CD14-positive monocyte (primary cell): Measurements from ENCODE around the gene MERTK. TPM values are rescaled to one million over a fixed set of nuclear protein-coding genes. Genes with fewer than 3 reads are reported as not detected.
"Not testable (repeated sequence)": the region's sequence is repeated elsewhere in the genome, so short reads cannot be mapped to it uniquely, and the experiment has no call there.

Source experiments
- DNase-seq, 3 donors: peaks; one replicate each; pipeline ENCODE4 v3.0.0-alpha.2; 2011 to 2022
- H2AFZ ChIP-seq: 2 replicates; pipeline ENCODE4 v1.6.0; 2012; ENCODE audit warnings: mild to moderate bottlenecking, low read depth, low read length, inconsistent platforms; ENCODE audit not compliant: insufficient read depth, poor library complexity, severe bottlenecking
- H3K27ac ChIP-seq, 2 donors: 1 replicate in 1 of 2; 2 replicates in 1 of 2; pipeline ENCODE4 v1.5.1; 2012 to 2013; ENCODE audit warnings: low read length in 2 of 2, control low read depth in 1 of 2, inconsistent platforms in 1 of 2, low read depth in 1 of 2, mild to moderate bottlenecking in 1 of 2
- H3K27me3 ChIP-seq, 2 donors: one replicate each; pipeline versions ENCODE4 v1.6.0 to v1.6.1; 2011 to 2013; ENCODE audit warnings: low read length in 2 of 2; ENCODE audit not compliant: control insufficient read depth in 2 of 2, insufficient read depth in 2 of 2
- H3K36me3 ChIP-seq, 2 donors: replicated peaks in 1 of 2; 1 replicate in 1 of 2; 2 replicates in 1 of 2; pipeline versions ENCODE4 v1.5.1 to v1.6.1; 2012 to 2013; ENCODE audit warnings: low read length in 2 of 2, control low read depth in 1 of 2, inconsistent platforms in 1 of 2, mild to moderate bottlenecking in 1 of 2; ENCODE audit not compliant: insufficient read depth in 2 of 2, control insufficient read depth in 1 of 2
- H3K4me1 ChIP-seq, 2 donors: 1 replicate in 1 of 2; 2 replicates in 1 of 2; pipeline versions ENCODE4 v1.5.1 to v1.6.1; 2012 to 2013; ENCODE audit warnings: low read length in 2 of 2, control low read depth in 1 of 2, inconsistent platforms in 1 of 2, mild to moderate bottlenecking in 1 of 2, moderate library complexity in 1 of 2; ENCODE audit not compliant: insufficient read depth in 2 of 2, control insufficient read depth in 1 of 2
- H3K4me2 ChIP-seq: replicated peaks from 2 replicates; pipeline ENCODE3; 2012; ENCODE audit warnings: low read length, moderate library complexity, mild to moderate bottlenecking; ENCODE audit not compliant: poor library complexity, severe bottlenecking; ENCODE audit errors: extremely low read depth
- H3K4me3 ChIP-seq, 3 experiments: fragments of 200-600 bp in 1 of 3; sonication (generic) in 1 of 3; replicated peaks in 1 of 3; 1 replicate in 2 of 3; 2 replicates in 1 of 3; pipeline ENCODE4 v1.5.1; 2011 to 2013; ENCODE audit warnings: low read length in 3 of 3, mild to moderate bottlenecking in 3 of 3, control low read depth in 2 of 3, low read depth in 2 of 3, inconsistent platforms in 1 of 3, moderate library complexity in 1 of 3
- H3K79me2 ChIP-seq: 2 replicates; pipeline ENCODE4 v1.6.0; 2012; ENCODE audit warnings: mild to moderate bottlenecking, control low read depth, inconsistent platforms, low read length, moderate library complexity; ENCODE audit not compliant: insufficient read depth
- H3K9ac ChIP-seq: 2 replicates; pipeline ENCODE4 v1.6.0; 2017; ENCODE audit warnings: low read length, mild to moderate bottlenecking; ENCODE audit not compliant: insufficient read depth, poor library complexity, severe bottlenecking
- H3K9me3 ChIP-seq, 2 donors: replicated peaks in 1 of 2; 1 replicate in 1 of 2; 2 replicates in 1 of 2; pipeline versions ENCODE4 v1.5.1 to v1.6.1; 2012 to 2013; ENCODE audit warnings: low read length in 2 of 2, control low read depth in 1 of 2; ENCODE audit not compliant: control insufficient read depth in 1 of 2, insufficient read depth in 1 of 2
- H4K20me1 ChIP-seq: 2 replicates; pipeline ENCODE4 v1.6.0; 2012; ENCODE audit warnings: mild to moderate bottlenecking, low read length, control low read depth, moderate library complexity; ENCODE audit not compliant: insufficient read depth
- H3K27ac Mint-ChIP-seq, 7 donors: one replicate each; pipeline ENCODE4 v1.8.0; 2020; ENCODE audit warnings: mild to moderate bottlenecking in 7 of 7, mixed read lengths in 7 of 7, moderate library complexity in 6 of 7, inconsistent platforms in 2 of 7
- H3K27me3 Mint-ChIP-seq, 3 donors: one replicate each; pipeline ENCODE4 v1.8.0; 2021 to 2022; ENCODE audit warnings: low read depth in 3 of 3, mild to moderate bottlenecking in 3 of 3, mixed read lengths in 3 of 3, moderate library complexity in 3 of 3, inconsistent platforms in 1 of 3
- H3K36me3 Mint-ChIP-seq, 2 donors: one replicate each; pipeline ENCODE4 v1.8.0; 2020; ENCODE audit warnings: mixed read lengths in 2 of 2, inconsistent platforms in 1 of 2, mild to moderate bottlenecking in 1 of 2
- H3K4me1 Mint-ChIP-seq: one replicate; pipeline ENCODE4 v1.8.0; 2020; ENCODE audit warnings: mild to moderate bottlenecking, mixed read lengths
- H3K4me3 Mint-ChIP-seq, 2 donors: one replicate each; pipeline ENCODE4 v1.8.0; 2020; ENCODE audit warnings: mild to moderate bottlenecking in 2 of 2, mixed read lengths in 2 of 2, moderate library complexity in 1 of 2
- H3K9me3 Mint-ChIP-seq, 7 donors: one replicate each; pipeline ENCODE4 v1.8.0; 2020 to 2022; ENCODE audit warnings: mixed read lengths in 7 of 7, mild to moderate bottlenecking in 6 of 7, moderate library complexity in 6 of 7, inconsistent platforms in 2 of 7
- WGBS: methylation state at CpG from one replicate; pipeline ENCODE4 v1.1.5; 2013; ENCODE audit warnings: missing lambda C conversion rate; ENCODE audit not compliant: insufficient coverage; 5-methylcytosine and 5-hydroxymethylcytosine counted together
- intact Hi-C, 2 donors: fragments of 100-400 bp; cut with micrococcal nuclease; formaldehyde crosslinking; loops; one replicate each; pipeline versions ENCODE4 v1.15.0 to v1.15.1; 2023
- polyA plus RNA-seq, 3 donors: library from polyadenylated mRNA; depleted of rRNA in 1 of 3; unstranded in 2 of 3; stranded (reverse) in 1 of 3; fragments of 300-500 nt in 2 of 3; fragments of >200 nt in 1 of 3; fragmentation: Illumina TruSeq in 2 of 3; gene quantifications; 1 replicate in 2 of 3; 2 replicates in 1 of 3; pipeline ENCODE4 v1.2.3, GENCODE V29; 2012 to 2021
- TF ChIP-seq, protein P1 (sequence below): fragments of 200-600 bp; IDR thresholded peaks from one replicate; pipeline ENCODE4 v1.8.0; 2022; ENCODE audit warnings: antibody characterized with exemption, mild to moderate bottlenecking

Gene MERTK
- polyA plus RNA-seq, 3 donors = 4.1 to 17.0 (median 4.2) TPM

- no peak for DNase-seq
- Mint-ChIP-seq H3K4me1 (peaks cover 36% of the 10 kb centered on the region), H3K9me3 (no peaks in the 10 kb centered on the region), H3K36me3 (peaks cover 0 to 1% of the 10 kb centered on the region in 2 donors), H3K4me3 (no peak overlapping the region), H3K27me3 (no peaks in the 10 kb centered on the region), H3K27ac (no peak overlapping the region)
- Histone ChIP-seq H3K27ac (no peak overlapping the region), H3K4me2 (no peak overlapping the region), H3K9me3 (no peaks in the 10 kb centered on the region), H3K4me3 (no peak overlapping the region), H3K27me3 (no peaks in the 10 kb centered on the region), H3K4me1 (peaks cover 16 to 23% of the 10 kb centered on the region in 2 donors), H2AFZ (no peak overlapping the region), H4K20me1 (peaks cover 21% of the 10 kb centered on the region), H3K79me2 (no peaks in the 10 kb centered on the region), H3K9ac (no peak overlapping the region), H3K36me3 (no peaks in the 10 kb centered on the region)
- WGBS = 80% methylated on average over 2 of the region's 3 CpGs
- TF ChIP-seq, protein P1, sequence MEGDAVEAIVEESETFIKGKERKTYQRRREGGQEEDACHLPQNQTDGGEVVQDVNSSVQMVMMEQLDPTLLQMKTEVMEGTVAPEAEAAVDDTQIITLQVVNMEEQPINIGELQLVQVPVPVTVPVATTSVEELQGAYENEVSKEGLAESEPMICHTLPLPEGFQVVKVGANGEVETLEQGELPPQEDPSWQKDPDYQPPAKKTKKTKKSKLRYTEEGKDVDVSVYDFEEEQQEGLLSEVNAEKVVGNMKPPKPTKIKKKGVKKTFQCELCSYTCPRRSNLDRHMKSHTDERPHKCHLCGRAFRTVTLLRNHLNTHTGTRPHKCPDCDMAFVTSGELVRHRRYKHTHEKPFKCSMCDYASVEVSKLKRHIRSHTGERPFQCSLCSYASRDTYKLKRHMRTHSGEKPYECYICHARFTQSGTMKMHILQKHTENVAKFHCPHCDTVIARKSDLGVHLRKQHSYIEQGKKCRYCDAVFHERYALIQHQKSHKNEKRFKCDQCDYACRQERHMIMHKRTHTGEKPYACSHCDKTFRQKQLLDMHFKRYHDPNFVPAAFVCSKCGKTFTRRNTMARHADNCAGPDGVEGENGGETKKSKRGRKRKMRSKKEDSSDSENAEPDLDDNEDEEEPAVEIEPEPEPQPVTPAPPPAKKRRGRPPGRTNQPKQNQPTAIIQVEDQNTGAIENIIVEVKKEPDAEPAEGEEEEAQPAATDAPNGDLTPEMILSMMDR = no peak
- intact Hi-C loops = no loop called here
Measured at GRCh38 chr2:111909079-111909478, 10.7 kb downstream of the MERTK start.

DNA sequence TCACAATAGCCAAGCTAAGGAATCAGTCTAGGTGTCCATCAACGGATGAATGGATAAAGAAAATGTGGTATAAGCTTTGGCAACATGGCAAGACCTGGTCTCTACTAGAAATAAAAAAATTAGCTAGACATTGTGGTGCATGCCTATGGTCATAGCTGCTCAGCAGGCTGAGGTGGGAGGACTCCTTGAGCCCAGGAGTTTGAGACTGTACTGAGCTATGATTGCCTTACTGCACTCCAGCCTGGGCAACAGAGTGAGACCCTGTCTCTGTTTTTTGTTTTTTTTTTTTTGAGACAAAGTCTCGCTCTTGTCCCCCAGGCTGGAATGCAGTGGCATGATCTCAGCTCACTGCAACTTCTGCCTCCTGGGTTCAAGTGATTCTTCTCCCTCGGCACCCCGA is 11.6 kb downstream of the MERTK start:
- H3K9ac ChIP-seq, H3K9me3 Mint-ChIP-seq, intact Hi-C loops, H3K4me2 ChIP-seq, H3K9me3 ChIP-seq, H3K27me3 ChIP-seq, H3K79me2 ChIP-seq, H2AFZ ChIP-seq, H3K4me3 Mint-ChIP-seq, H3K27me3 Mint-ChIP-seq, H3K4me3 ChIP-seq, DNase-seq, H3K27ac ChIP-seq, H3K27ac Mint-ChIP-seq, H3K36me3 Mint-ChIP-seq, H3K36me3 ChIP-seq: not testable (repeated sequence)
- H3K4me1 Mint-ChIP-seq = peaks cover 36% of the 10 kb centered on the region
- WGBS = 100% methylated on average over 1 of the region's 4 CpGs
- Histone ChIP-seq H3K4me1 (peaks cover 16 to 23% of the 10 kb centered on the region in 2 donors), H4K20me1 (peaks cover 21% of the 10 kb centered on the region)
